Measurements from ENCODE around the gene LAMA5. TPM values are rescaled to one million over a fixed set of nuclear protein-coding genes. Genes with fewer than 3 reads are reported as not detected.

The LAMA5 gene
- total and polyA plus RNA-seq, 2 of the 8 experiments (the other 6 are each of a cell fraction or from before 2014, with no cell fraction given), result 34.4 to 225 TPM

DNA sequence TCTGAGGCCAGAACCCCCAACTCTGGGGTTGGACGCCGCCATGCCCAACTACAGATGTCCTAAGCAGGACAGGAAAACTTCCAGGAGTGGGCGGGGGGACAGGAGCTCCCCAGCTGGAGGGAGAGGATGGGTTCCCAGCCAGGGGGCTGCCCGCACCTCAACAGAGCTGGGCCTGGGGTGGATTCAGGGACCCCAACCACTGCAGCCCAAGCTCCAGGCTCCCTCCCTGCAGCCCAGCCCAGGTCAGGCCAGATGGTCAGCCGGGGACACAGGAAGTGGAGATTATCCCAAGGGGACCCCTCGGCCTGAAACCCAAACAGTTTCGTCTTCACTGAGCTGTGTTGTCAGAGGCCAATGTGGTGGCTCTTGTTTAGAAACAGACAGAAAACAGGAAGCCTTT, 9.4 kb downstream of the LAMA5 start (continued):
- TF ChIP-seq CBX8 (IDR thresholded peaks at IDR 0.05; ENCODE audit: borderline replicate concordance, low read depth, low read length), result no peak
- no peak for TF ChIP-seq ATF2 (IDR thresholded peaks at IDR 0.05; ENCODE audit: low read length)
- no peak for TF ChIP-seq CEBPB (IDR thresholded peaks at IDR 0.05; ENCODE audit: low read depth, low read length)
- no peak for TF ChIP-seq GTF2F1 (IDR thresholded peaks at IDR 0.05; ENCODE audit: borderline replicate concordance, low read depth, low read length)
- TF ChIP-seq SAP30 (IDR thresholded peaks at IDR 0.05; ENCODE audit: insufficient read depth, insufficient replicate concordance, low read length), result no peak
- no peak for TF ChIP-seq SIX5 (IDR thresholded peaks at IDR 0.05; ENCODE audit: low read depth, low read length)

Measured in H1 (cell line).